Hematopoietic multipotent progenitor cell (in vitro differentiated cells): Measurements from ENCODE around the gene SYNPR. TPM values are rescaled to one million over a fixed set of nuclear protein-coding genes. Genes with fewer than 3 reads are reported as not detected.

Source experiments
- DNase-seq, 3 donors: peaks; one replicate each; pipeline ENCODE4 v3.0.0-alpha.2; 2011 to 2015; ENCODE audit warnings: low read depth in 2 of 3, low spot score in 2 of 3
- total RNA-seq: library from RNA; depleted of rRNA; stranded (reverse); fragments of >200 nt; gene quantifications from one replicate; pipeline ENCODE4 v1.2.3, GENCODE V29; 2012

The SYNPR gene
- total RNA-seq, 1 donor: under 0.01 TPM

DNA sequence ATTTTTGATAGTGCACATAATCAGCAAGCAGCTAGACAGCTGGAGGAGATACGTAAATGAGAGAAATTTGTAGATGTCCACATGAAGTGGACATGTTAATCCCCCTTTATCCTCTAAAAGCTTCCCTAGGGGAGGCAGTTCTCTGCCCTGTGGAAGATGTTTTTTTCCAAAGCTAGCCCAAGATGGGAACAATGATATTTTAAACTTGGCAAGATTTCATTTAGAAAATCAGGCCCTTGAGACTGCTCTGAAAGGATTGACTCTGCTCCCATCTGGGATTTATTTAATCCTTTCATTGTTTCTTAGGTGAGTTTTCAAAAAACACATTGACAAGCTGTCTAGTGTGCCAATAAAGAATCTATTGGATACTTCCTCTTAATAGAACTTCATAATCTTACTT, 92.0 kb downstream of the SYNPR start:
- no peak for DNase-seq

DNA sequence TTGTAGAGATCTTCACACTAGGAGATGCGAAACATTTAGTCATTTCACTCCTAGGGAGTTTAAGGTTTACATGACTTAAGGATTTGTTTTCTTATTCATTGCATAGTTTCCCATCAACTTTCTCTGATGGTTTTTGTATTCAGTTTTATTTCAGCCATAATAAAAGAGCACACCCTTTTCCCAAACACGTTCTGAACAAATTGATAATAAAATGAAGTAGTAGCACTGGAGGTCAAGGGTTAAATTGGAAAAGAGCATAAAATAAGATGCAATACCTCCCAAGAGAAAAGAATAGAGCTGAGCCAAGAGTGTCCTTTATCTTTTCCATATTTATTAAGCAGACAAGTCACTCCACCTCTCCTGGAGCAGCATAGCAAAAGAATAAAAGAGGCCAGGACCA, 104.9 kb downstream of the SYNPR start:
- DNase-seq: no peak

DNA sequence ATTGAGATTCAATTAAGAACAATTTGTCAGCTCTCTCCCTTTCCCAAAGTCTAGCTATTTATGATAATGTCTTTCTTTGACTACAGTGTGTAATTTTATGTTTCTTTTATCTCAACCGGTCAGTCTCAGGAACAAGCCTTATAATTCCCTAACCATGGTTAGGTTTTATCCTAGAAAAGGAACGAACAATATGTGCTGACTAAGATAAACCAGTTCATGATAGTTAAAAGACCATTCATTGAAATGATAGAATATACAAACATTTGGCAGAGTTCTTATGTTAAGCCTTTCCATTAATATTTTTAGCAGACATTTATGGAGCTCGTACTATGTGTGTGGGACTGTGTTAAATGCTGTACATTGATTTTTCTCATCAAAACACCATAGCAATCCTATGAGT, 106.3 kb downstream of the SYNPR start:
- no peak for DNase-seq

GRCh38 chr3:63385629-63386028, 107.5 kb downstream of the SYNPR start:
- DNase-seq: no peak

- no peak for DNase-seq
These were observed 108.5 kb downstream of the SYNPR start for GRCh38 chr3:63386568-63386967.

DNA sequence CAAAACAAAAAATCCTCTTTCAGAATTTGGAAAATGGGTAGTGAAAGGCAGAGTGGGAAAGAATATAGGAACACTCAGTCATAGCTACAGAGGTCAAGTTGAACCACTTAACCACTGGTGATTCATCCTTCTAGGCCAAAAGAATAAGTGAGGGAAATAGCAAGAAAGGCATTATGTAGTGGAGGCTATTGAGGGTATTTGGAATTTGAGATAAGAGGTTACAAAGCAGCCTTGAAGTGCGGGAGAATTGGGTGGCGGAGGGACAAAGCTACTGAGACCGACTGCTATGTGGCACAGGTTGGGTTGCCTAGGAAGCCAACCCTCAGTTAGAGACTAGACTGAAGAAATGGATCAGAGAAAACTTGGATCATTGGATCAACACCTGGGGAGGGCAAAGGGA, 109.5 kb downstream of the SYNPR start:
- DNase-seq: no peak

- DNase-seq: no peak
These were observed 112.7 kb downstream of the SYNPR start for GRCh38 chr3:63390710-63391230.

DNA sequence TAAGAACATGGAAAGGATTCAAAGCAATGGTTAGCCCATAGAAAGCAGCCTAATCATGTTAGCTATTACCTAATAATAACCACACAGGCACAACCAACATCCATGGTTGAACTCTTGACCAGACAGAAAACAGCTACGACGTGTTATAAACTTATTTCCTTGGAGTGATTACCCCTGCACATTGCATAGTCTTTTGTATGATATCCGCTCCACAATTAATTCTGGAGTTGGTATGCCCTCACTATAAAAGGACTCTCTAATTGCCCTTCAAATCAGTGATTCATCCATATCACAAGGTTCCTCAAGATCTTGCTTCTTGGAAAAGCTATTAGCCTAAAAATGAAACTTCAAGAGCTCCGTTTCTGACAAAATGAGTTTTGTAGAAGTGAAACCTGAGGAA, 117.9 kb downstream of the SYNPR start:
- no peak for DNase-seq

GRCh38 chr3:63400246-63400860, 122.2 kb downstream of the SYNPR start:
- no peak for DNase-seq

GRCh38 chr3:63405882-63406281, 127.8 kb downstream of the SYNPR start:
- DNase-seq: no peak

GRCh38 chr3:63413523-63413922, 135.4 kb downstream of the SYNPR start:
- no peak for DNase-seq

DNA sequence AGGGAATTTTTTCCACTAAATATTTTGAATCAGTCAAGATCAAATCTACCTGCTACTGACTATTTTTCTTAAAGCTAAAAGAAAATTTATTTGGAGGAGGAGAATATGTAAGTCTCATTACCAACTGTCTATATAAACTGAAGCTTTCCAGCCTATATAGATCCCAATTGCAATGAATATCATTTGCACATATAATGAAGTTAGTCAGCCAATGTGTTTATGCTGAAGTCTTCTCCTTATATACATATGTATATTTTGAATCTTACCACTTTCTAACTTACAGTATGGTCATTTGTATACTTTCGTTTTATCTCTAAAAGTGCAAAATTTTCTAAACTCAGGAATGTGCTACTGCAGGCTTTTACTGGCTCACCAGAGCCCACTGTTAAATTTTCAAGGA, 136.5 kb downstream of the SYNPR start:
- DNase-seq: no peak

DNA sequence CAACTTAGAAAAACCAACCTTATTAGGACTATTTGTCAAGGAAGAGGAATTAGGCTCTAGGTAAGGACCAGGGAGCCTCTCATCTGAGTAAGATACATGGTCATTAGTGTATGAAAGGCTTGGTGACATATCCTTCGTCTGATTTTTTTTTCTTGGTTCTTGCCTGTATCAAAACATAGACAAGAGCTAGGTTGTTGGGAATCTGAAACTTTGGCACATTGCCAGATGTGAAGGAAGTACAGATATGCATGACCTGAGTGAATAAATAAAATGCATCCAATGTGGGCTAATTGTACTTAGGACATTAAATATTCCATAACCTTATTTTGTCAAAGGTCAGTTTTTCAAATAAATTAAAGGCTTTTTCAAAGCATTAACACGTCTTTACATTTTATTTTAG, 151.8 kb downstream of the SYNPR start:
- DNase-seq: no peak

DNA sequence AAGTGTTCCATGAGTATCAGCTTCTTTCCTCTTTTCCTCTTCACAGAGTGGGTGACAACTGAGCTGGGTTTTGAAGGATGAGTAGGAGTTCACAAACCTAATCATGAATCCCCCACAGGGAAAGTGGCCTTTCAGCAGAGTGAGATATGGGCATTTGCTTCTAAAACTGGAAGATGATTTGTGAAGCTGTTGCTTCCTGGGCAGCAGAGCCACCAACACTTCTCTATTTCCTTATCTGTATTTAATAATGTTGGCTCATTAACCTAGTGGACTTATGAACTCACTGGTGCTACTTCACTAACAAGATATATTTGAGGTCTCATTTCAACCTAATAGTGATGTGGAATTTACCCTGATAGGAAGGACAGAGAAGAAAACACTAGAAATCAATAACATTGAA, 152.8 kb downstream of the SYNPR start:
- no peak for DNase-seq

GRCh38 chr3:63437858-63438257, 159.8 kb downstream of the SYNPR start:
- DNase-seq: no peak

- DNase-seq: no peak
These were observed 160.8 kb downstream of the SYNPR start for GRCh38 chr3:63438826-63439371.

DNA sequence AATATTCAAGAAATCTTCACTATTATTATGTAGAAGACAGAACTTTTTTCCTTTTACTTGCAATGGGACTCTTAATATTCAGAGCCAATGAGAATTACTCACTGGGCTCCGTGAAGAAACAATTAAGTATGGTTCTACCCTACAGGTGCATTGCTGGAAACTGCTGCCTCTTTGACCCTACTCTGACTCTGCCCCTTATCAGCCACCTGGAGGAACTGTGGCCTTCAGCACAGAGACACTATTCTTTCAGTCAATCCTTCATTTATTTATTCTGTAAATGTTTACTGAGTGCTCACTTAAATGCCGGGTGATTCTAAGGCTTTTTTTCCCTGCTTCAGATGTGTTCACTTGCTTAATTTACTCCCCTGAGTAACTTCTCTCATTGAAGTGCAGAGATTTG, 163.2 kb downstream of the SYNPR start:
- no peak for DNase-seq

DNA sequence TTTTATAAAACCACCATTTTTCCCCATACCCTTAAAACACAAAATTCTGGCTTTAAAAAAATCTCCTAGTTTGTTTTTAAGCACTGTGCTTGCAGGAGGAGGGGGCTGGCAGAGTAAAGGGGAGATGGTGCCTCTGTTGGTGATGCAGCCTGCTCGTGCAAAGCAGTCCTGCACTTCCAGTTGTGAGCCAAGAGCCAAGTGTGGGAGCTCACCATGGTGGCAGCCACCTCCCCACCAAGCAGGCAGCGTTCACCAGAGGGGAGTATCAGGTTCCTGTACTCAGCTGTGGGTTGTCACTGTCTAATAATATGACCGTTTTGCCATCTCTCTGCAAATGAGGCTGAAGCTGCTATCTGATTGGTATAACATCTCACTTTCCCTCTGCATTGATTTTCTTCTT, 164.8 kb downstream of the SYNPR start:
- DNase-seq: no peak

- DNase-seq: no peak
These were observed 171.9 kb downstream of the SYNPR start for GRCh38 chr3:63450023-63450422.

- DNase-seq: no peak
These were observed 172.7 kb downstream of the SYNPR start for GRCh38 chr3:63450634-63451363.

GRCh38 chr3:63456901-63457300, 178.8 kb downstream of the SYNPR start:
- no peak for DNase-seq

DNA sequence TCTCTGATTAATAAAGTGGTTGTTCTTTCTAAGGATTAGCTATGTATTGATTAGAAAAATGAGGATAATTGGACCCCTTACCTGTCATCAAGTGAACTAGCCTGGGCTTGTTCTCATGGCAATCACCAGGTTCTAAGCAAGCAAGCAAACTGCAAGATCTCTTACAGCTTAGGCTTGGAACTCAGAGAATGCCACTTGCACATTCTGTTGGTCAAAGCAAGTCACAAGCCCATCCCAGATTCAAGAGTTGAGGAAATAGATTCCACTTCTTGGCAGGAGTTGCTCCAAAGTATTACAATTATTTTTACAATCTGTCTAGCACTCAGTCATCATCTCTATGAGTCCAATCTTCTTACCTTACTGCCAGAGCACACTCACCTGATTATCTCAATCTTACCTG, 180.3 kb downstream of the SYNPR start:
- DNase-seq: no peak
